GM12874 (cell line): ENCODE measurements around the gene XBP1.

ENCODE experiments used
- TF ChIP-seq, protein P1 (sequence below): IDR thresholded peaks from 2 replicates; pipeline ENCODE4 v1.5.1; 2011; ENCODE audit warnings: low read depth, mild to moderate bottlenecking, control low read depth, low read length, moderate library complexity; ENCODE audit not compliant: insufficient read depth

Gene XBP1

GRCh38 chr22:28791841-28792490 lies 8.4 kb downstream of the XBP1 start:
- TF ChIP-seq, protein P1, sequence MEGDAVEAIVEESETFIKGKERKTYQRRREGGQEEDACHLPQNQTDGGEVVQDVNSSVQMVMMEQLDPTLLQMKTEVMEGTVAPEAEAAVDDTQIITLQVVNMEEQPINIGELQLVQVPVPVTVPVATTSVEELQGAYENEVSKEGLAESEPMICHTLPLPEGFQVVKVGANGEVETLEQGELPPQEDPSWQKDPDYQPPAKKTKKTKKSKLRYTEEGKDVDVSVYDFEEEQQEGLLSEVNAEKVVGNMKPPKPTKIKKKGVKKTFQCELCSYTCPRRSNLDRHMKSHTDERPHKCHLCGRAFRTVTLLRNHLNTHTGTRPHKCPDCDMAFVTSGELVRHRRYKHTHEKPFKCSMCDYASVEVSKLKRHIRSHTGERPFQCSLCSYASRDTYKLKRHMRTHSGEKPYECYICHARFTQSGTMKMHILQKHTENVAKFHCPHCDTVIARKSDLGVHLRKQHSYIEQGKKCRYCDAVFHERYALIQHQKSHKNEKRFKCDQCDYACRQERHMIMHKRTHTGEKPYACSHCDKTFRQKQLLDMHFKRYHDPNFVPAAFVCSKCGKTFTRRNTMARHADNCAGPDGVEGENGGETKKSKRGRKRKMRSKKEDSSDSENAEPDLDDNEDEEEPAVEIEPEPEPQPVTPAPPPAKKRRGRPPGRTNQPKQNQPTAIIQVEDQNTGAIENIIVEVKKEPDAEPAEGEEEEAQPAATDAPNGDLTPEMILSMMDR = no peak

DNA sequence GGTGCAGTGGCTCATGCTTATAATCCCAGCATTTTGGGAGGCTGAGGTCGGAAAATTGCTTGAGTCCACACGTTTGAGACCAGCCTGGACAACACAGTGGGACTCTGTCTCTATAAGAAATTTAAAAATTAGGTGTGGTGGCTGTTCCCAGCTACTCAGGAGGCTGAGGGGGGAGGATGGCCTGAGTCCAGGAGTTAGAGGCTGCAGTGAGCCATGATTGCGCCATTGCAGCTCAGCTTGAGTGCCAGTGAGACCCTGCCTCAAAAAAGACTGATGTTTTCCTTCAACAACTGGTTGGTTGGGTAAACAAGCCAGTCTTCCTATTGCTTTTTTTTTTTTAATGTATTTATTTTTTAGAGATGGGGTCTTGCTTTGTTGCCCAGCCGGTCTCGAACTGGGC lies 9.2 kb downstream of the XBP1 start:
- TF ChIP-seq, protein P1 = no peak

GRCh38 chr22:28788601-28789000 lies 11.8 kb downstream of the XBP1 start:
- TF ChIP-seq, protein P1 = no peak

DNA sequence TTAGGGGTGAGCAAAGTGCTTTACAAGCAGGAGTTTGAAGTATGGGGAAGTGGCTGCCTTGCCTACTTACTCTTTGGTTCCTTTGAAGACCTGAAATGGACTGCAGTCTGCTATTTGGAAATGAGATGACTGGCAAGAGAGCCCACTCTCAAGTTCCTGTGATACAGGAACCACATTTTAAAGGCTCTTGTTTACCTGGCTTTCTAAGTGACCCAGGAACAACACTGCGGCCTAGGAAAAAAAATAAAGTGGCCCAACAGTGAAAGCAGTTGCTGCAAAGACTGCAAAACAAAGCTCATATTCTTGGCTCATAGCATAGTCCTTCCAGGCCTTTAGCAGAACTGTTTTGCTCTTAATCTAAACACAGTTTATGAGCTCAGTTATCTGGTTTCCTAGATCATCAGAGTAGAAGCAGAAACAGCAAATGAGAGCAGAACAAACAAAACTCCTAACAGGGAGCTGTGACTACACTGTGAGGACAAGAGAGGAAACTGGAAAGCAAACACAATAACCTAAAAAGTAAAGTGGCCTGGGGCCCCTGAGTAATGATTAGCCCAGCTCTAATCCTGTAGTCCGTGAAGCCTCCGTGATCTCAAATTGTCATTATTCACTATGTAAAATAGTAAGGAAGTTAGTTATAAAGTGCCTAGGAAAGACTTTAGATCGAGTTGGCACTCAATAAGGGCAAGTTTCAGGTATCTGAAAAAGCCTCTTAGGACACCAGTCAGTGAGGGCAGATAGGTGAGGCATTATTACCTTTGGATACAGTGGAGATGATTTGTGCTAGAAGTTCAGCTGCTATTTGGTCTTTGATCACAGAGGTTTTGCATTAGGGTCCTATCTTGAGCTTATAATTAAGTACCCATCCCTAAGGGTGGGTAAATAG lies 16.3 kb downstream of the XBP1 start:
- TF ChIP-seq, protein P1 = no peak

- TF ChIP-seq, protein P1 = no peak
These were observed 20.1 kb downstream of the XBP1 start for GRCh38 chr22:28780296-28780695.

DNA sequence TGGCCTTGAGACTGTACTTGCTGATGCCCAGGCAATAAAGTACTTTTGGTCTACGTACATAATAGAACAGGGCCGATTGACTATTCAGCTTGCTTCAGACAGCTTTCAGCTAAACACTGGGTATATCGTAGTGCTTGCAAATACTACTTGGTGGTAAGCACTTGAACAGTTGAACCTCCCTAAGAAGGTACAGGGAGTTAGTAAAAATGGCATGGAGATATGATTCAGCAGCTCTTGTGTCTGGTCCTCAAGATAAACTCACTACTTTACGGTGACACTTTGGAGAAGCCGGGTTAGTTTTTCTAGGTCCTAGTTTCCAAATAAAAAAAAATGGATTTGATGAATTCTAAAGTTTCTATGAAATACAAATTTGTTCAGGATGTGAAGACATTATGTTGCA lies 20.5 kb downstream of the XBP1 start:
- TF ChIP-seq, protein P1 = no peak

DNA sequence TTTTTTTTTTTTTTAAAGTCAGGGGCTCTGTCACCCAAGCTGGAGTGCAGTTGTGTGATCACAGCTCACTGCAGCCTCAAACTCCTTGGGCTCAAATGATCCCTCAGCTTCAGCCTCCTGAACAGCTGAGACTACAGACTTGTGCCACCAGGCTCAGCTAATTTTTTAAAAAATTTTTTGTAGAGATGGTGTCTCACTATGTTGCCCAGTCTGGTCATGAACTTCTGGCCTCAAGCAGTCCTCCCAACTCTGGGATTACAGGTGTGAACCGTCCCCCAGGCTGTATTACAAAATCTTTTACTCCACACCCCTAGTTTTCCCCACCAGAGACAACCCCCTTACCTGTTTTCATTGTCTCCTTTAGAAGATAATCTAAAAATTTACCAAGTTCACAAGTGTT lies 26.0 kb downstream of the XBP1 start:
- TF ChIP-seq, protein P1 = no peak
